SK-N-SH treated with all-trans-retinoic acid at 6 μM for 48 hours (cell line): ENCODE data around the gene NGLY1.

Experiments used
- ATAC-seq: fragments of 200-7000 bp; cut with Tn5 transposase; 3 replicates; pipeline ENCODE4 v1.9.1; 2020; ENCODE audit warnings: mild to moderate bottlenecking, moderate library complexity
- BACH2 ChIP-seq: fragments of 250-450 bp; sonication (Bioruptor Pico); IDR thresholded peaks from 2 replicates; pipeline ENCODE4 v1.9.0; 2021; ENCODE audit warnings: mild to moderate bottlenecking, borderline replicate concordance
- CSDC2 ChIP-seq: fragments of 250-450 bp; sonication (Bioruptor Pico); IDR thresholded peaks from 2 replicates; pipeline ENCODE4 v1.5.0; 2020; ENCODE audit warnings: mild to moderate bottlenecking, moderate library complexity
- ESRRG ChIP-seq: fragments of 250-450 bp; sonication (Bioruptor Pico); IDR thresholded peaks from 2 replicates; pipeline ENCODE4 v1.6.1; 2021; ENCODE audit warnings: mild to moderate bottlenecking
- ISL1 ChIP-seq: fragments of 250-450 bp; sonication (Bioruptor Pico); IDR thresholded peaks from 2 replicates; pipeline ENCODE4 v2.1.2; 2022; ENCODE audit warnings: mild to moderate bottlenecking, moderate library complexity
- PPARA ChIP-seq: fragments of 250-450 bp; sonication (Bioruptor Pico); IDR thresholded peaks from 2 replicates; pipeline ENCODE4 v1.5.0; 2020; ENCODE audit warnings: mild to moderate bottlenecking, borderline replicate concordance
- RARB ChIP-seq: fragments of 250-450 bp; sonication (Bioruptor Pico); IDR thresholded peaks from 2 replicates; pipeline ENCODE4 v1.8.0; 2021; ENCODE audit warnings: mild to moderate bottlenecking, moderate library complexity
- TCF4 ChIP-seq: fragments of 250-450 bp; sonication (Bioruptor Pico); IDR thresholded peaks from 2 replicates; pipeline ENCODE4 v1.8.0; 2021; ENCODE audit warnings: mild to moderate bottlenecking, moderate library complexity, borderline replicate concordance
- TOX ChIP-seq: fragments of 250-450 bp; sonication (Bioruptor Pico); IDR thresholded peaks from 2 replicates; pipeline ENCODE4 v1.8.0; 2021; ENCODE audit warnings: mild to moderate bottlenecking, moderate library complexity, borderline replicate concordance
- ZC3H10 ChIP-seq: fragments of 250-450 bp; sonication (Bioruptor Pico); IDR thresholded peaks from 2 replicates; pipeline ENCODE4 v1.5.1; 2021; ENCODE audit warnings: mild to moderate bottlenecking, moderate library complexity
- ZFP3 ChIP-seq: fragments of 250-450 bp; sonication (Bioruptor Pico); IDR thresholded peaks from 2 replicates; pipeline ENCODE4 v1.5.0; 2020; ENCODE audit warnings: mild to moderate bottlenecking, moderate library complexity
- ZFP30 ChIP-seq: fragments of 450-650 bp; formaldehyde crosslinking; IDR thresholded peaks from 2 replicates; pipeline ENCODE4 v1.5.0; 2022; ENCODE audit warnings: mild to moderate bottlenecking, moderate library complexity
- ZNF565 ChIP-seq: fragments of 450-650 bp; formaldehyde crosslinking; conservative IDR thresholded peaks from 2 replicates; pipeline ENCODE4 v1.5.0; 2020; ENCODE audit warnings: low read depth, mild to moderate bottlenecking, moderate library complexity
- ZNF70 ChIP-seq: fragments of 450-650 bp; formaldehyde crosslinking; IDR thresholded peaks from 2 replicates; pipeline ENCODE4 v1.5.0; 2020; ENCODE audit warnings: mild to moderate bottlenecking, moderate library complexity
- ZNF8 ChIP-seq: fragments of 450-650 bp; formaldehyde crosslinking; IDR thresholded peaks from 2 replicates; pipeline ENCODE4 v1.5.0; 2020; ENCODE audit warnings: mild to moderate bottlenecking, moderate library complexity
- TF ChIP-seq, protein P1 (sequence below): fragments of 250-450 bp; sonication (Bioruptor Pico); IDR thresholded peaks from 2 replicates; pipeline ENCODE4 v1.5.1; 2021; ENCODE audit warnings: mild to moderate bottlenecking, moderate library complexity
- TF ChIP-seq, protein P2 (sequence below): fragments of 250-450 bp; sonication (Bioruptor Pico); IDR thresholded peaks from 2 replicates; pipeline ENCODE4 v1.8.0; 2020; ENCODE audit warnings: mild to moderate bottlenecking, moderate library complexity, borderline replicate concordance
- TF ChIP-seq, protein P3 (sequence below): fragments of 250-450 bp; sonication (Bioruptor Pico); IDR thresholded peaks from 2 replicates; pipeline ENCODE4 v1.8.0; 2021; ENCODE audit warnings: low read depth, mild to moderate bottlenecking, moderate library complexity, borderline replicate concordance
- TF ChIP-seq, protein P4 (sequence below): fragments of 250-450 bp; sonication (Bioruptor Pico); IDR thresholded peaks from 2 replicates; pipeline ENCODE4 v1.5.0; 2020; ENCODE audit warnings: mild to moderate bottlenecking, moderate library complexity
- TF ChIP-seq, protein P5 (sequence below): fragments of 250-450 bp; sonication (Bioruptor Pico); IDR thresholded peaks from 2 replicates; pipeline ENCODE4 v1.5.1; 2020; ENCODE audit warnings: low read depth, mild to moderate bottlenecking, moderate library complexity

The NGLY1 gene

DNA sequence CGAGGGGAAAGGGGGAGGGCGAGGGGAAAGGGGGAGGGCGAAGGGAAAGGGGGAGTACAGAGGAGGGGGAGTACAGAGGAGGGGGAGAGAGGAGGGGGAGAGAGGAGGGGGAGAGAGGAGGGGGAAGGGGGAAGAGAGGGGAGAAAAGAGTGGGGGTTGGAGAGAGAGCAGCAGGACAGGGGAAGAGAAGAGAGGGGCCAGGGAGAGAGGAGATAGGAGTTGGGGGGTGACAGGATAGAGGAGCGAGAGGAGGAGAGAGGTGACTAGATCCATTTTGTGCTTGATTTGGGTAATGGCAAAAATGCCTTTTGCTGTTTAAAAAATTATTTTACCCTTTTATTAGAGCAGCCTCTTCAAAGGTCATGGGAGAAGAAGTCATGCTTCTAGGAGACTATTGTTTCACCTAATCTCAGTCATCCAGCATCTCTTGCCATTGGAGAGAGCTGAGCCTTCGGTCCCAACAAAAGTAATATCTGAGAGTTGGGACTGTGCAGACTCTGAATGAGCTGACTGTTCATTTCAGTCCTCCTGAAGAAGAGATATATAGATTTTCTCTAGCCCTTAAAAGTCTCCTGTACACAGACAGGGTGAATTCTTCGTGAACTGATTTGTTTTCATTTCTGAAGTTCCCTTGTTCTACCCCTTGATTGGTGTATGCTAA lies 103.5 kb downstream of the NGLY1 start:
- ATAC-seq: no peak
- no peak for TF ChIP-seq CSDC2 (CRISPR knock-in tag)
- TF ChIP-seq PPARA (CRISPR knock-in tag): no peak
- no peak for TF ChIP-seq TCF4 (CRISPR knock-in tag)
- TF ChIP-seq, protein P1, sequence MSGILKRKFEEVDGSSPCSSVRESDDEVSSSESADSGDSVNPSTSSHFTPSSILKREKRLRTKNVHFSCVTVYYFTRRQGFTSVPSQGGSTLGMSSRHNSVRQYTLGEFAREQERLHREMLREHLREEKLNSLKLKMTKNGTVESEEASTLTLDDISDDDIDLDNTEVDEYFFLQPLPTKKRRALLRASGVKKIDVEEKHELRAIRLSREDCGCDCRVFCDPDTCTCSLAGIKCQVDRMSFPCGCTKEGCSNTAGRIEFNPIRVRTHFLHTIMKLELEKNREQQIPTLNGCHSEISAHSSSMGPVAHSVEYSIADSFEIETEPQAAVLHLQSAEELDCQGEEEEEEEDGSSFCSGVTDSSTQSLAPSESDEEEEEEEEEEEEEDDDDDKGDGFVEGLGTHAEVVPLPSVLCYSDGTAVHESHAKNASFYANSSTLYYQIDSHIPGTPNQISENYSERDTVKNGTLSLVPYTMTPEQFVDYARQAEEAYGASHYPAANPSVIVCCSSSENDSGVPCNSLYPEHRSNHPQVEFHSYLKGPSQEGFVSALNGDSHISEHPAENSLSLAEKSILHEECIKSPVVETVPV (CRISPR knock-in tag): no peak
- TF ChIP-seq ISL1 (CRISPR knock-in tag): no peak
- no peak for TF ChIP-seq ZNF8 (CRISPR knock-in tag)
- no peak for TF ChIP-seq ZFP3

DNA sequence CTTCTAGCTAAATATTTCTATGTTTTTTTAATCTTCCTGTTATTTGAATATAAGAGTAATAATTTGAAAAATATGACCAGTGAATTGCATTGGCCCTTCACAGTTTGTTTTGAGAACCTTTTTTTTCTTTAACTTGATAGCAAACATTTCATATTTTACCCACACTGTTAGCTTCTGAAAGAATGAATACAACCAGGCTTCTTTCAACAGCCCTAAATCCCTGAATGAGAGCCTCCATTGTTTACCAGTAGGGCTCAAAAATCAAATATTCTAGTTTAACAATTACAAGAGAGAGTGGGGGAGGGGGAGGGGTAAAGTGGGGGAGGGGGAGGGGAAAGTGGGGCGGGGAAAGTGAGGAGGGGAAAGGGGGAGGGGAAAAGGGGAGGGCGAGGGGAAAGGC lies 104.1 kb downstream of the NGLY1 start:
- no peak for ATAC-seq
- TF ChIP-seq, protein P2, sequence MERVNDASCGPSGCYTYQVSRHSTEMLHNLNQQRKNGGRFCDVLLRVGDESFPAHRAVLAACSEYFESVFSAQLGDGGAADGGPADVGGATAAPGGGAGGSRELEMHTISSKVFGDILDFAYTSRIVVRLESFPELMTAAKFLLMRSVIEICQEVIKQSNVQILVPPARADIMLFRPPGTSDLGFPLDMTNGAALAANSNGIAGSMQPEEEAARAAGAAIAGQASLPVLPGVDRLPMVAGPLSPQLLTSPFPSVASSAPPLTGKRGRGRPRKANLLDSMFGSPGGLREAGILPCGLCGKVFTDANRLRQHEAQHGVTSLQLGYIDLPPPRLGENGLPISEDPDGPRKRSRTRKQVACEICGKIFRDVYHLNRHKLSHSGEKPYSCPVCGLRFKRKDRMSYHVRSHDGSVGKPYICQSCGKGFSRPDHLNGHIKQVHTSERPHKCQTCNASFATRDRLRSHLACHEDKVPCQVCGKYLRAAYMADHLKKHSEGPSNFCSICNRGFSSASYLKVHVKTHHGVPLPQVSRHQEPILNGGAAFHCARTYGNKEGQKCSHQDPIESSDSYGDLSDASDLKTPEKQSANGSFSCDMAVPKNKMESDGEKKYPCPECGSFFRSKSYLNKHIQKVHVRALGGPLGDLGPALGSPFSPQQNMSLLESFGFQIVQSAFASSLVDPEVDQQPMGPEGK (CRISPR knock-in tag): no peak
- TF ChIP-seq CSDC2 (CRISPR knock-in tag): no peak
- TF ChIP-seq, all 23 proteins: peak for 0

DNA sequence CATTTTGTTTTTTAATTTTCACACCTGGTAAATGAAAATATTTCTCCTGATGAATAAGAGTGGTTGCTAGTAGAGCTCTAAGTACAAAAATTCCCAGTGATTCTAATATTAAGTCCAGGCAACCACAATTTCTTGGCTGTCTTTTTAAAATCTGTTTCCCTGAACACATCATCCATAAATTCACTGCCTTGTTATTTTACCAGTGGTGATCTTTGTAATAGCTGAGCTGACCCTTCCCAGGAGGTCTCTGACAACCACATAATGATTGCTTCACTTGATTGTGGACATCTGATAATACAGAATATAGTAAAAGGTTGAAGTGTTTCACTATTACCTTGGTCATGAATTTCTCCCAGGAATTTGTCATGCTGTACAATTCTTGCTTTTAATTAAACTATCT lies 104.7 kb downstream of the NGLY1 start:
- no peak for ATAC-seq
- TF ChIP-seq TOX (no peak), ZFP30 (no peak)

DNA sequence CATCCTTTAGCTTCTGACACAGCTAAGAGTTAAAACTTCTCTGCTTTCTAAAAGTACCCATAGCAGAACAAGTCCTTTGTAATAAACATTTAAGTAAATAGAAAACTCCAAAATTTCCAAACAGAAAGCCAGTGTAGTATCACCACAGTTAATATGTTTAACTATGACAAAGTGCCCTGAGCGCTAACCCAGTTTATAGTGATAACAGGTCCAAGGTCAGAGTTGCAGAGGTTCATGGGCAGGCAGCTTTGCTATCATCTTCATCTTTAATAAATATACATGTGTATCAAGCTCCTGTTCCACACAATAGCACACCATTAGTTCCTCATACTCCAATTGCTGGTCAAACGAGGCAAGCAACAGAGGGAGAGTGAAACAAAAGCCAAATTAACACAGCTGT lies 106.1 kb downstream of the NGLY1 start:
- TF ChIP-seq, protein P1 (CRISPR knock-in tag): no peak
- TF ChIP-seq ZC3H10 (CRISPR knock-in tag): no peak
- no peak for TF ChIP-seq ZNF8 (CRISPR knock-in tag)
- TF ChIP-seq ZNF70 (CRISPR knock-in tag): no peak
- TF ChIP-seq RARB: no peak
- TF ChIP-seq, protein P3, sequence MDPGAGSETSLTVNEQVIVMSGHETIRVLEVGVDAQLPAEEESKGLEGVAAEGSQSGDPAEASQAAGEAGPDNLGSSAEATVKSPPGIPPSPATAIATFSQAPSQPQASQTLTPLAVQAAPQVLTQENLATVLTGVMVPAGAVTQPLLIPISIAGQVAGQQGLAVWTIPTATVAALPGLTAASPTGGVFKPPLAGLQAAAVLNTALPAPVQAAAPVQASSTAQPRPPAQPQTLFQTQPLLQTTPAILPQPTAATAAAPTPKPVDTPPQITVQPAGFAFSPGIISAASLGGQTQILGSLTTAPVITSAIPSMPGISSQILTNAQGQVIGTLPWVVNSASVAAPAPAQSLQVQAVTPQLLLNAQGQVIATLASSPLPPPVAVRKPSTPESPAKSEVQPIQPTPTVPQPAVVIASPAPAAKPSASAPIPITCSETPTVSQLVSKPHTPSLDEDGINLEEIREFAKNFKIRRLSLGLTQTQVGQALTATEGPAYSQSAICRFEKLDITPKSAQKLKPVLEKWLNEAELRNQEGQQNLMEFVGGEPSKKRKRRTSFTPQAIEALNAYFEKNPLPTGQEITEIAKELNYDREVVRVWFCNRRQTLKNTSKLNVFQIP (CRISPR knock-in tag): no peak
- TF ChIP-seq, protein P2 (CRISPR knock-in tag): no peak
- TF ChIP-seq ZFP3: no peak
- TF ChIP-seq ISL1 (CRISPR knock-in tag): no peak
- no peak for TF ChIP-seq ZNF565 (CRISPR knock-in tag)
- no peak for TF ChIP-seq BACH2 (CRISPR knock-in tag)
- TF ChIP-seq, protein P4, sequence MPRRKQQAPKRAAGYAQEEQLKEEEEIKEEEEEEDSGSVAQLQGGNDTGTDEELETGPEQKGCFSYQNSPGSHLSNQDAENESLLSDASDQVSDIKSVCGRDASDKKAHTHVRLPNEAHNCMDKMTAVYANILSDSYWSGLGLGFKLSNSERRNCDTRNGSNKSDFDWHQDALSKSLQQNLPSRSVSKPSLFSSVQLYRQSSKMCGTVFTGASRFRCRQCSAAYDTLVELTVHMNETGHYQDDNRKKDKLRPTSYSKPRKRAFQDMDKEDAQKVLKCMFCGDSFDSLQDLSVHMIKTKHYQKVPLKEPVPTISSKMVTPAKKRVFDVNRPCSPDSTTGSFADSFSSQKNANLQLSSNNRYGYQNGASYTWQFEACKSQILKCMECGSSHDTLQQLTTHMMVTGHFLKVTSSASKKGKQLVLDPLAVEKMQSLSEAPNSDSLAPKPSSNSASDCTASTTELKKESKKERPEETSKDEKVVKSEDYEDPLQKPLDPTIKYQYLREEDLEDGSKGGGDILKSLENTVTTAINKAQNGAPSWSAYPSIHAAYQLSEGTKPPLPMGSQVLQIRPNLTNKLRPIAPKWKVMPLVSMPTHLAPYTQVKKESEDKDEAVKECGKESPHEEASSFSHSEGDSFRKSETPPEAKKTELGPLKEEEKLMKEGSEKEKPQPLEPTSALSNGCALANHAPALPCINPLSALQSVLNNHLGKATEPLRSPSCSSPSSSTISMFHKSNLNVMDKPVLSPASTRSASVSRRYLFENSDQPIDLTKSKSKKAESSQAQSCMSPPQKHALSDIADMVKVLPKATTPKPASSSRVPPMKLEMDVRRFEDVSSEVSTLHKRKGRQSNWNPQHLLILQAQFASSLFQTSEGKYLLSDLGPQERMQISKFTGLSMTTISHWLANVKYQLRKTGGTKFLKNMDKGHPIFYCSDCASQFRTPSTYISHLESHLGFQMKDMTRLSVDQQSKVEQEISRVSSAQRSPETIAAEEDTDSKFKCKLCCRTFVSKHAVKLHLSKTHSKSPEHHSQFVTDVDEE (CRISPR knock-in tag): no peak
- TF ChIP-seq CSDC2 (CRISPR knock-in tag): no peak
- no peak for TF ChIP-seq ESRRG (CRISPR knock-in tag)
- no peak for TF ChIP-seq TOX
- no peak for TF ChIP-seq PPARA (CRISPR knock-in tag)
- TF ChIP-seq, protein P5, sequence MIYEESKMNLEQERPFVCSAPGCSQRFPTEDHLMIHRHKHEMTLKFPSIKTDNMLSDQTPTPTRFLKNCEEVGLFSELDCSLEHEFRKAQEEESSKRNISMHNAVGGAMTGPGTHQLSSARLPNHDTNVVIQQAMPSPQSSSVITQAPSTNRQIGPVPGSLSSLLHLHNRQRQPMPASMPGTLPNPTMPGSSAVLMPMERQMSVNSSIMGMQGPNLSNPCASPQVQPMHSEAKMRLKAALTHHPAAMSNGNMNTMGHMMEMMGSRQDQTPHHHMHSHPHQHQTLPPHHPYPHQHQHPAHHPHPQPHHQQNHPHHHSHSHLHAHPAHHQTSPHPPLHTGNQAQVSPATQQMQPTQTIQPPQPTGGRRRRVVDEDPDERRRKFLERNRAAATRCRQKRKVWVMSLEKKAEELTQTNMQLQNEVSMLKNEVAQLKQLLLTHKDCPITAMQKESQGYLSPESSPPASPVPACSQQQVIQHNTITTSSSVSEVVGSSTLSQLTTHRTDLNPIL (CRISPR knock-in tag): no peak
- no peak for ATAC-seq
